ENCODE results near the gene C2orf72. TPM values are rescaled to one million over a fixed set of nuclear protein-coding genes. Genes with fewer than 3 reads are reported as not detected.

The C2orf72 gene
- total RNA-seq, 1 experiment from 2014 or later: 3.2 TPM

DNA sequence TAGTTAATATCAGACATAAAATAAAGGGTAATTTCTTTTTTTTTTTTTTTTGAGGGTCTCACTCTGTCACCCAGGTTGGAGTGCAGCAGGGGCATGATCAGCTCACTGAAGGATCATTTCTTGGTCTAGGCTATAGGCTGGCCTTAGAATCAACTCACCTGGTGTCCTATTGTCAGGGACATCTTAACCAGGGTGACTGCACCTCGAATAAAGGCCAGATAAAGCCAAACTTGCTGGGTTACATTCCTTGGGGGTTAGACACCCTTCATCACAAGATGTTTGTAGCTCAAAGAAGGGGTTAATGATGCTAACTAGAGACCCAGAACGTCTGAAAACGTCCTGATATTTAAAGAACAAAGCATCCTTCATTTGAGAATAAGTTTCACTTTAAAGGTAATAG is 23.5 kb upstream of the C2orf72 start:
- H3K27me3 ChIP-seq (ENCODE audit: control insufficient read depth, insufficient read depth, low read length): no peaks in the 10 kb centered on the region
- POLR2A ChIA-PET: no interaction called here
- ATAC-seq (no peak), DNase-seq (ENCODE audit: low read depth, low spot score) (no peak)
- CTCF ChIA-PET: interaction anchor here (0.6 kb wide), 1 partner anchor 22 kb away, joined by 4 read pairs; no protein-coding TSS in a partner anchor
- H3K36me3 ChIP-seq (ENCODE audit: control insufficient read depth, insufficient read depth, low read length): no peaks in the 10 kb centered on the region
- in situ Hi-C loops (cut with HindIII; ENCODE audit: low pct_unique_long_range_greater_than_20kb, low sequenced_read_pairs) (no loop called here), intact Hi-C loops (cut with micrococcal nuclease; ENCODE audit: unreplicated experiment) (no loop called here)
- no peak overlapping the region for H3K27ac ChIP-seq (ENCODE audit: low read length)
- TF ChIP-seq, protein P1, sequence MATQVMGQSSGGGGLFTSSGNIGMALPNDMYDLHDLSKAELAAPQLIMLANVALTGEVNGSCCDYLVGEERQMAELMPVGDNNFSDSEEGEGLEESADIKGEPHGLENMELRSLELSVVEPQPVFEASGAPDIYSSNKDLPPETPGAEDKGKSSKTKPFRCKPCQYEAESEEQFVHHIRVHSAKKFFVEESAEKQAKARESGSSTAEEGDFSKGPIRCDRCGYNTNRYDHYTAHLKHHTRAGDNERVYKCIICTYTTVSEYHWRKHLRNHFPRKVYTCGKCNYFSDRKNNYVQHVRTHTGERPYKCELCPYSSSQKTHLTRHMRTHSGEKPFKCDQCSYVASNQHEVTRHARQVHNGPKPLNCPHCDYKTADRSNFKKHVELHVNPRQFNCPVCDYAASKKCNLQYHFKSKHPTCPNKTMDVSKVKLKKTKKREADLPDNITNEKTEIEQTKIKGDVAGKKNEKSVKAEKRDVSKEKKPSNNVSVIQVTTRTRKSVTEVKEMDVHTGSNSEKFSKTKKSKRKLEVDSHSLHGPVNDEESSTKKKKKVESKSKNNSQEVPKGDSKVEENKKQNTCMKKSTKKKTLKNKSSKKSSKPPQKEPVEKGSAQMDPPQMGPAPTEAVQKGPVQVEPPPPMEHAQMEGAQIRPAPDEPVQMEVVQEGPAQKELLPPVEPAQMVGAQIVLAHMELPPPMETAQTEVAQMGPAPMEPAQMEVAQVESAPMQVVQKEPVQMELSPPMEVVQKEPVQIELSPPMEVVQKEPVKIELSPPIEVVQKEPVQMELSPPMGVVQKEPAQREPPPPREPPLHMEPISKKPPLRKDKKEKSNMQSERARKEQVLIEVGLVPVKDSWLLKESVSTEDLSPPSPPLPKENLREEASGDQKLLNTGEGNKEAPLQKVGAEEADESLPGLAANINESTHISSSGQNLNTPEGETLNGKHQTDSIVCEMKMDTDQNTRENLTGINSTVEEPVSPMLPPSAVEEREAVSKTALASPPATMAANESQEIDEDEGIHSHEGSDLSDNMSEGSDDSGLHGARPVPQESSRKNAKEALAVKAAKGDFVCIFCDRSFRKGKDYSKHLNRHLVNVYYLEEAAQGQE (IDR thresholded peaks at IDR 0.05; ENCODE audit: insufficient read depth in 1 of 2, low read depth in 2 of 2, low read length in 1 of 2): no peak
- TF ChIP-seq SIN3A (IDR thresholded peaks at IDR 0.05; ENCODE audit: borderline replicate concordance, insufficient read depth, low read depth, low read length): no peak
- TF ChIP-seq, protein P2, sequence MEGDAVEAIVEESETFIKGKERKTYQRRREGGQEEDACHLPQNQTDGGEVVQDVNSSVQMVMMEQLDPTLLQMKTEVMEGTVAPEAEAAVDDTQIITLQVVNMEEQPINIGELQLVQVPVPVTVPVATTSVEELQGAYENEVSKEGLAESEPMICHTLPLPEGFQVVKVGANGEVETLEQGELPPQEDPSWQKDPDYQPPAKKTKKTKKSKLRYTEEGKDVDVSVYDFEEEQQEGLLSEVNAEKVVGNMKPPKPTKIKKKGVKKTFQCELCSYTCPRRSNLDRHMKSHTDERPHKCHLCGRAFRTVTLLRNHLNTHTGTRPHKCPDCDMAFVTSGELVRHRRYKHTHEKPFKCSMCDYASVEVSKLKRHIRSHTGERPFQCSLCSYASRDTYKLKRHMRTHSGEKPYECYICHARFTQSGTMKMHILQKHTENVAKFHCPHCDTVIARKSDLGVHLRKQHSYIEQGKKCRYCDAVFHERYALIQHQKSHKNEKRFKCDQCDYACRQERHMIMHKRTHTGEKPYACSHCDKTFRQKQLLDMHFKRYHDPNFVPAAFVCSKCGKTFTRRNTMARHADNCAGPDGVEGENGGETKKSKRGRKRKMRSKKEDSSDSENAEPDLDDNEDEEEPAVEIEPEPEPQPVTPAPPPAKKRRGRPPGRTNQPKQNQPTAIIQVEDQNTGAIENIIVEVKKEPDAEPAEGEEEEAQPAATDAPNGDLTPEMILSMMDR (IDR thresholded peaks at IDR 0.05): no peak
- TF ChIP-seq TCF7L2 (IDR thresholded peaks at IDR 0.05; ENCODE audit: low read depth, low read length): no peak
- TF ChIP-seq POLR2AphosphoS5 (IDR thresholded peaks at IDR 0.05; ENCODE audit: low read depth, low read length): no peak
- BruUV-seq (replicated peaks): no TSS peak
- no peak overlapping the region for H3K4me3 ChIP-seq (ENCODE audit: low read depth in 2 of 2, low read length in 2 of 2)
- H3K9me3 ChIP-seq (ENCODE audit: control insufficient read depth, insufficient read depth, low read depth, low read length): no peaks in the 10 kb centered on the region
- H3K4me1 ChIP-seq (ENCODE audit: control insufficient read depth, insufficient read depth, low read length): no peaks in the 10 kb centered on the region

DNA sequence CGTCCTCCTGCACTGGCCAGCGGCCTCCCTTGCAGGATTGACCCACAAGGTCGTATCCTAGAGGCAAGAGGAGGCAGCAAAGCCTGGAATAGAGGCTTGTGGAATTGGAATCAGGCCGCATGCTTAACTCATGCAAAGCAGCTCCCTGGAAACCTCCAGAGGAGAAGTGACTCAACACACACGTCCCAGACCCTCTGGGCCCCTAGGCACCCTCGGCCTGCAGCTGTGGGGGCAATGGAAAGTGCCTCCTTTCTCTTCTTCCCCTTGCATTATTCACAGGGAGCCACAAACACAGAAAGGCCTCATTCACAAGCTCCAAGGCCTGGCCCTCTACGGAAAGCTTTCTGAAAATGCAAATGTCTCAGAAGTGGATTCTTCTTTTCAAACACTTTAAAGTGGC is 21.8 kb upstream of the C2orf72 start:
- BruUV-seq (replicated peaks): no TSS peak
- POLR2A ChIA-PET: no interaction called here
- no peaks in the 10 kb centered on the region for H3K4me1 ChIP-seq (ENCODE audit: control insufficient read depth, insufficient read depth, low read length)

More for the DNA sequence above, 21.8 kb upstream of the C2orf72 start:
- Histone ChIP-seq H3K27ac (ENCODE audit: low read length) (no peak overlapping the region), H3K4me3 (ENCODE audit: low read depth in 2 of 2, low read length in 2 of 2) (no peak overlapping the region), H3K9me3 (ENCODE audit: control insufficient read depth, insufficient read depth, low read depth, low read length) (no peaks in the 10 kb centered on the region), H3K27me3 (ENCODE audit: control insufficient read depth, insufficient read depth, low read length) (no peaks in the 10 kb centered on the region), H3K36me3 (ENCODE audit: control insufficient read depth, insufficient read depth, low read length) (no peaks in the 10 kb centered on the region)
- CTCF ChIA-PET: no interaction called here
- DNase-seq (ENCODE audit: low read depth, low spot score) (no peak), ATAC-seq (no peak)
- TF ChIP-seq, protein P1 (IDR thresholded peaks at IDR 0.05; ENCODE audit: insufficient read depth in 1 of 2, low read depth in 2 of 2, low read length in 1 of 2): no peak
- TF ChIP-seq POLR2AphosphoS5 (IDR thresholded peaks at IDR 0.05; ENCODE audit: low read depth, low read length) (no peak), SIN3A (IDR thresholded peaks at IDR 0.05; ENCODE audit: borderline replicate concordance, insufficient read depth, low read depth, low read length) (no peak), TCF7L2 (IDR thresholded peaks at IDR 0.05; ENCODE audit: low read depth, low read length) (no peak)
- TF ChIP-seq, protein P2 (IDR thresholded peaks at IDR 0.05): no peak
- intact Hi-C loops (cut with micrococcal nuclease; ENCODE audit: unreplicated experiment) (no loop called here), in situ Hi-C loops (cut with HindIII; ENCODE audit: low pct_unique_long_range_greater_than_20kb, low sequenced_read_pairs) (no loop called here)

Measured in Panc1 (cell line).